Neural cell (in vitro differentiated cells): ENCODE results near the gene ZMYND10.

ENCODE experiments used
- CTCF ChIP-seq: fragments of 450-650 bp; IDR thresholded peaks from 2 replicates; pipeline ENCODE4 v1.5.1; 2014; ENCODE audit warnings: antibody characterized with exemption, mild to moderate bottlenecking, moderate library complexity; ENCODE audit not compliant: poor library complexity, severe bottlenecking
- EP300 ChIP-seq: fragments of 450-650 bp; conservative IDR thresholded peaks from 2 replicates; pipeline ENCODE4 v1.6.1; 2014; ENCODE audit warnings: antibody characterized with exemption, mild to moderate bottlenecking, moderate library complexity; ENCODE audit not compliant: poor library complexity, severe bottlenecking
- EZH2 ChIP-seq: fragments of 200-600, 300-800 bp; shearing (Covaris generic), sonication (generic); IDR thresholded peaks from 2 replicates; pipeline ENCODE4 v1.6.1; 2014; ENCODE audit warnings: antibody characterized with exemption, low read length, borderline replicate concordance, mild to moderate bottlenecking; ENCODE audit not compliant: insufficient read depth, poor library complexity, severe bottlenecking
- POLR2AphosphoS5 ChIP-seq: IDR thresholded peaks from 2 replicates; pipeline ENCODE4 v1.6.1; 2012
- RAD21 ChIP-seq: fragments of 450-650 bp; conservative IDR thresholded peaks from 2 replicates; pipeline ENCODE4 v1.6.1; 2014; ENCODE audit warnings: antibody characterized with exemption, mild to moderate bottlenecking, moderate library complexity
- REST ChIP-seq: IDR thresholded peaks from 2 replicates; pipeline ENCODE4 v1.6.1; 2012; ENCODE audit warnings: borderline replicate concordance
- TAF1 ChIP-seq: IDR thresholded peaks from 2 replicates; pipeline ENCODE4 v1.6.1; 2012; ENCODE audit warnings: low read depth

DNA sequence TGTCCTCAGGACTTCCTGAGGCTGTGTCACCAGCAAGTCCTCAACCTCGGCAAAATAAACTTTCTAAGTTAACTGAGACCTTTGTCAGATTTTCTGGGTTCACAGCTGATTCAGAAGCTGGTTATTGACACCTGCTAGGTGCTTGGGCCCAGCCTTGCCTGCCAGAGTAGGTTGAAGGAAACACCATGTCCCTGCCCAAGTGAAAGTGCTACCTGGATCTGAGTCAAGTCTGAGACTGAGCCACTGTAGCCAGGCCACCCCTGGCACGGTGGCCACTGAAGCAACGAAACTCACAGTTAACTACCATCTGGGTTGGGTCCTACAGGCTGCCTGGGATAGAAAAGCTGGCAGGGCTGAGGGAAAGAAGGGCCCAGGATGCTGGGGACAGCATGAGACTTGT, 31.2 kb downstream of the ZMYND10 start:
- no peak for TF ChIP-seq CTCF
- no peak for TF ChIP-seq POLR2AphosphoS5
- no peak for TF ChIP-seq EZH2
- TF ChIP-seq REST: no peak
- TF ChIP-seq EP300: no peak
- no peak for TF ChIP-seq TAF1
- TF ChIP-seq RAD21: no peak
